Stimulated activated CD8-positive, alpha-beta memory T cell treated with anti-CD3 and anti-CD28 coated beads, Interleukin-15, amount 100 ng/mL, for 48 hours (primary cell): ENCODE measurements around the gene CDHR4.
"Not testable (repeated sequence)": the region's sequence is repeated elsewhere in the genome, so short reads cannot be mapped to it uniquely, and the experiment has no call there.

ENCODE experiments used
- DNase-seq, 2 donors: peaks; one replicate each; pipeline ENCODE4 v3.0.0-alpha.2; 2020; ENCODE audit warnings: low read depth in 2 of 2

The CDHR4 gene

GRCh38 chr3:49781415-49782199 lies 18.1 kb downstream of the CDHR4 start:
- DNase-seq, result no peak

GRCh38 chr3:49780975-49781365 lies 18.7 kb downstream of the CDHR4 start:
- not testable (repeated sequence) for DNase-seq

- no peak for DNase-seq
Observed at GRCh38 chr3:49780080-49780974, 19.3 kb downstream of the CDHR4 start.

- DNase-seq, result no peak
Observed at GRCh38 chr3:49779358-49780079, 20.2 kb downstream of the CDHR4 start.

- DNase-seq, result not testable (repeated sequence)
Observed at GRCh38 chr3:49776101-49776500, 23.6 kb downstream of the CDHR4 start.

GRCh38 chr3:49775538-49775937 lies 24.1 kb downstream of the CDHR4 start:
- no peak for DNase-seq

GRCh38 chr3:49772703-49773102 lies 27.0 kb downstream of the CDHR4 start:
- DNase-seq, result no peak

- DNase-seq, result no peak
Observed at GRCh38 chr3:49771340-49771938, 28.2 kb downstream of the CDHR4 start.

- DNase-seq, result no peak
Observed at GRCh38 chr3:49769926-49770325, 29.7 kb downstream of the CDHR4 start.

- no peak for DNase-seq
Observed at GRCh38 chr3:49769286-49769915, 30.3 kb downstream of the CDHR4 start.

- no peak for DNase-seq
Observed at GRCh38 chr3:49763981-49764380, 35.7 kb downstream of the CDHR4 start.

GRCh38 chr3:49761661-49762060 lies 38.0 kb downstream of the CDHR4 start:
- DNase-seq, result no peak

GRCh38 chr3:49759226-49759625 lies 40.4 kb downstream of the CDHR4 start:
- DNase-seq, result no peak

GRCh38 chr3:49757197-49757596 lies 42.5 kb downstream of the CDHR4 start:
- DNase-seq, result no peak

GRCh38 chr3:49756036-49756435 lies 43.6 kb downstream of the CDHR4 start:
- no peak for DNase-seq

- no peak for DNase-seq
Observed at GRCh38 chr3:49754536-49754935, 45.1 kb downstream of the CDHR4 start.

- no peak for DNase-seq
Observed at GRCh38 chr3:49751501-49751900, 48.2 kb downstream of the CDHR4 start.

GRCh38 chr3:49750056-49750455 lies 49.6 kb downstream of the CDHR4 start:
- DNase-seq, result no peak

GRCh38 chr3:49748874-49749273 lies 50.8 kb downstream of the CDHR4 start:
- not testable (repeated sequence) for DNase-seq

- DNase-seq, result no peak
Observed at GRCh38 chr3:49747792-49748480, 51.7 kb downstream of the CDHR4 start.

- no peak for DNase-seq
Observed at GRCh38 chr3:49745986-49746385, 53.7 kb downstream of the CDHR4 start.
